Measurements from ENCODE around the gene NEDD4L.
A peak's percentile ranks its signal among the peaks of the same experiment; 100 is the strongest.

NEDD4L gene

DNA sequence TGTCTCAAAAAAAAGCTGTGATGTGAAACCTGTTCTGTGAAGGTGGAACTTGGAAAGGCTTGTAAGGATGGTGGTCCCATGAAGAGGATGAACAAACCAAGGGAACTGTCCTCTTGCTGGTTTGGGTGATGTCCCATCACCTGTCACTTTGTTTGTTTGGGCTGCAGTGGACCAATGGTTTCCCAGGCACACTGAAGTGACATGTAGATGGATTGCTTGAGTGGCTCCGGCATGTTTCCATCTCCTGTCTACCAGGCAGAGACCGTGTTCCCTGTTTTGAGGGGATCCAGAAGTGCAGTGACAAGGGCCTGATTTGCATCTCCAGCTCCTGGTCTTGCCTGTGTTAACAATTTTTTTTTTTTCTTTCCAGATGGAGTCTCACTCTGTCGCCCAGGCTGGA, 8.9 kb downstream of the NEDD4L start:
- Histone ChIP-seq H3K79me2 (ENCODE audit: control insufficient read depth, insufficient read depth, low read length, unreplicated experiment) (peaks cover 8% of the 10 kb centered on the region), H2AFZ (ENCODE audit: low read length, unreplicated experiment) (no peak overlapping the region), H3K27ac (ENCODE audit: low read depth, low read length) (no peak overlapping the region), H3K36me3 (ENCODE audit: insufficient read depth, low read length) (no peaks in the 10 kb centered on the region), H3K4me1 (ENCODE audit: control insufficient read depth, insufficient read depth, low read length, unreplicated experiment) (peaks cover 16% of the 10 kb centered on the region), H3K27me3 (ENCODE audit: insufficient read depth, low read length) (no peaks in the 10 kb centered on the region), H3K4me3 (ENCODE audit: low read depth, low read length) (no peak overlapping the region)

- Histone ChIP-seq H3K27ac (ENCODE audit: low read depth, low read length) (peak overlapping the region; percentile 36), H3K4me3 (ENCODE audit: low read depth, low read length) (peak overlapping the region; percentile 1; the same call in 1 of the 2 replicates), H3K36me3 (ENCODE audit: insufficient read depth, low read length) (no peaks in the 10 kb centered on the region), H3K27me3 (ENCODE audit: insufficient read depth, low read length) (no peaks in the 10 kb centered on the region), H3K79me2 (ENCODE audit: control insufficient read depth, insufficient read depth, low read length, unreplicated experiment) (peaks cover under 1% of the 10 kb centered on the region), H3K4me1 (ENCODE audit: control insufficient read depth, insufficient read depth, low read length, unreplicated experiment) (peaks cover 22% of the 10 kb centered on the region), H2AFZ (ENCODE audit: low read length, unreplicated experiment) (no peak overlapping the region)
Measured at GRCh38 chr18:58054041-58054781, 10.2 kb downstream of the NEDD4L start.

DNA sequence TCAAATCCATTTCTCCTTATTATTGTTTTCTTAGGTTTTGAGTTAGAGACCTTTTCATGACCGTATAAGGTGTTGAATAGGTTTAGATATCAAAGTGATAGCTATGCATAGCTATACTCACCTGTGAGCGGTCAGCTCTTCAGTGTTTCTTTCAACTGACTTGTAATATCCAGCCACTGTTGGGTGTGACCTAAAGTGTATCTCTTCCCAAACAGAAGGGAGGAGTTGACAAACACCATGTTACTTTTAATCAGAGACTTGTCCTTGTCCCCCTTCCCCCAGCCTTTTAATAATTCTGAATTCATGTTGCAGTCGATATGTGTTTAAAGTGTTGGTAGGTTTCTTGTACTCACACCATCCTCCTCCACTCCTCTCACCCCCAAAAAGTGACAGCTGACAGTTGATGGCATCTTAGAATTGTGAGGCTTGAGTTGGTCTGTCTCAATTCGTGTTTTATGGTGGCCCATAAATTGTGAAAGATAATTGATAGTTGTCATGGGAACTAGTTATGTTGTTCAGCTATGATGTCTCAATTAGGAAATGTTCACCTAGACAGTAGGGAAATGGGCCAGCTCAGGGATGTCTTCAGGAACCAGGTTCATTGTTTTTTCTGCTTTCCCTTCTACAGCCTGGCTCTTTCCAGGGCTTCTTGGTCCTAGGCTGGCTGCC, 12.0 kb downstream of the NEDD4L start:
- Histone ChIP-seq H3K36me3 (ENCODE audit: insufficient read depth, low read length) (no peaks in the 10 kb centered on the region), H3K27ac (ENCODE audit: low read depth, low read length) (no peak overlapping the region), H3K27me3 (ENCODE audit: insufficient read depth, low read length) (no peaks in the 10 kb centered on the region), H2AFZ (ENCODE audit: low read length, unreplicated experiment) (no peak overlapping the region), H3K4me1 (ENCODE audit: control insufficient read depth, insufficient read depth, low read length, unreplicated experiment) (peaks cover 23% of the 10 kb centered on the region), H3K79me2 (ENCODE audit: control insufficient read depth, insufficient read depth, low read length, unreplicated experiment) (no peaks in the 10 kb centered on the region), H3K4me3 (ENCODE audit: low read depth, low read length) (no peak overlapping the region)

DNA sequence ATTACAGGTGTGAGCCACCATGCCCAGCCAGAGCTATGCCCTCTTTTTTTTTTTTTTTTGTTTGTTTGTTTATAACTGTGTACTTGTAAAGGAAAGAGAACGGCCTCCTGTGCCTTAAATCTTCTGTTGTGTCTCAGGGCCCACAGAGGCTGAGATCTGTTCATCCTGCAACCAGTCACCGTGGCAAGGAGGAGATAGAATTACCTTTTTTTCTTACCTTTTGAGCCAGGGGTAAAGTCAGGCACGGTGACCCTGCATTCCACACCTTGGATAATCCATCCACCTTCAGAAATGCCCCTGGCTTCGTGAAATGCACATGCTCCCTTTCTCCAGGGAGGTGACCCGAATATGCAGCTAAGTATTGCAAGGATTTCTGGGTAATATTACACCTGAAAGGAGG, 12.8 kb downstream of the NEDD4L start:
- H3K27me3 ChIP-seq (ENCODE audit: insufficient read depth, low read length): no peaks in the 10 kb centered on the region
- no peaks in the 10 kb centered on the region for H3K79me2 ChIP-seq (ENCODE audit: control insufficient read depth, insufficient read depth, low read length, unreplicated experiment)
- no peak overlapping the region for H3K4me3 ChIP-seq (ENCODE audit: low read depth, low read length)
- H3K36me3 ChIP-seq (ENCODE audit: insufficient read depth, low read length): no peaks in the 10 kb centered on the region
- no peak overlapping the region for H3K27ac ChIP-seq (ENCODE audit: low read depth, low read length)
- peaks cover 19% of the 10 kb centered on the region for H3K4me1 ChIP-seq (ENCODE audit: control insufficient read depth, insufficient read depth, low read length, unreplicated experiment)
- H2AFZ ChIP-seq (ENCODE audit: low read length, unreplicated experiment): no peak overlapping the region

DNA sequence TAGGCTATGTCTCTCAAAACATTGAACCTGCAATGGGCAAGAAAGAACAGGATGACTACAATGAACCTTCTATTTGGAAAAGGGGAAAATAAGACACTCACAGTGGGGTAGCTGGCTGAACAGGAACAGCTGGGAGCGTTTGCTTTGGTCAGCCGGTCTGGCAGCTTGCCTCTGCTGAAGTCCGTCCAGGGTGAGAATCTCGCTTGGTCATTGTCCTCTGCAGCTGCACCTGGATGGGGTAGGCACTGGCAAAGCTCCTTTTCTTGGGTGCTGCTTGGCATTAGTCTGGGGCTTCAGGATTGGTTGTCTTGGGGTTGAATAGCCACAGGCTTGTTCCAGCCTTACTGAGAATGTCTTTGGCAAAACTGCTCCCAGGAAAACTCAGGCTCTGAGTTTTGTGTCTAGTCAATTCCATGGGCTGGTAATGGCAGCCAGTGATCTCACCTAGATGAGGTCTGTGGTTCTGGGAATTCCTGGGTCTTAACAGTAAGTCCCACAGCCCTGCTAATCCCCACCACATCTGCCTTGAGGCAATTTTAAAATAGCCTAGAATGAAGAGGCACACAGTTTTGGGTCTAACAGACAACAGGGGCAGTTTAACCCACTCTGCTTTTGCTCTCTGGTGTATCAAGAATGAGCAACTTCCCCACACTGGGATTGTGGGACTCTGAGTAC, 13.4 kb downstream of the NEDD4L start:
- Histone ChIP-seq H3K79me2 (ENCODE audit: control insufficient read depth, insufficient read depth, low read length, unreplicated experiment) (no peaks in the 10 kb centered on the region), H2AFZ (ENCODE audit: low read length, unreplicated experiment) (no peak overlapping the region), H3K4me1 (ENCODE audit: control insufficient read depth, insufficient read depth, low read length, unreplicated experiment) (peaks cover 19% of the 10 kb centered on the region), H3K4me3 (ENCODE audit: low read depth, low read length) (no peak overlapping the region), H3K27me3 (ENCODE audit: insufficient read depth, low read length) (no peaks in the 10 kb centered on the region), H3K27ac (ENCODE audit: low read depth, low read length) (no peak overlapping the region), H3K36me3 (ENCODE audit: insufficient read depth, low read length) (no peaks in the 10 kb centered on the region)

- Histone ChIP-seq H3K4me1 (ENCODE audit: control insufficient read depth, insufficient read depth, low read length, unreplicated experiment) (peaks cover 18% of the 10 kb centered on the region), H3K27me3 (ENCODE audit: insufficient read depth, low read length) (no peaks in the 10 kb centered on the region), H3K36me3 (ENCODE audit: insufficient read depth, low read length) (no peaks in the 10 kb centered on the region), H3K4me3 (ENCODE audit: low read depth, low read length) (no peak overlapping the region), H3K27ac (ENCODE audit: low read depth, low read length) (no peak overlapping the region), H2AFZ (ENCODE audit: low read length, unreplicated experiment) (no peak overlapping the region), H3K79me2 (ENCODE audit: control insufficient read depth, insufficient read depth, low read length, unreplicated experiment) (no peaks in the 10 kb centered on the region)
Measured at GRCh38 chr18:58058720-58059119, 14.7 kb downstream of the NEDD4L start.

DNA sequence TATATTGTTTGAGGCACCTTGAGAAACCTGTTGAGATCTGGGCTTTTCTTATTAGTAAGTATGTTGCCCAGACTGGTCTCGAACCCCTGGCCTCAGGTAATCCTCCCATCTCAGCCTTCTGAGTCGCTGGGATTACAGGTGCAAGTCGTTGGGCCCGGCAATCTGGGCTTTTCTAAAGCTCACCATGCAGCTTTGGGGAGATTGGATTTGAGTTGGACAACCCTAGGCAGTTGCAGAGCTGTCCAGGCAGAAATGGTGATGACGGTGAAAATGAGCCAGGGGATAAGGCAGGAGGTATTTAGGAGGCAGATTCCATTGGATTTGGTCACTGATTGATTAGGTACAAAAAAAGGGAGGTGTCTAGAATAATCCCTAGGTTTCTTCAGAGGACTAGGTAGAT, 16.2 kb downstream of the NEDD4L start:
- Histone ChIP-seq H3K79me2 (ENCODE audit: control insufficient read depth, insufficient read depth, low read length, unreplicated experiment) (no peaks in the 10 kb centered on the region), H3K27me3 (ENCODE audit: insufficient read depth, low read length) (no peaks in the 10 kb centered on the region), H2AFZ (ENCODE audit: low read length, unreplicated experiment) (no peak overlapping the region), H3K36me3 (ENCODE audit: insufficient read depth, low read length) (no peaks in the 10 kb centered on the region), H3K27ac (ENCODE audit: low read depth, low read length) (no peak overlapping the region), H3K4me3 (ENCODE audit: low read depth, low read length) (no peak overlapping the region), H3K4me1 (ENCODE audit: control insufficient read depth, insufficient read depth, low read length, unreplicated experiment) (peaks cover 7% of the 10 kb centered on the region)

DNA sequence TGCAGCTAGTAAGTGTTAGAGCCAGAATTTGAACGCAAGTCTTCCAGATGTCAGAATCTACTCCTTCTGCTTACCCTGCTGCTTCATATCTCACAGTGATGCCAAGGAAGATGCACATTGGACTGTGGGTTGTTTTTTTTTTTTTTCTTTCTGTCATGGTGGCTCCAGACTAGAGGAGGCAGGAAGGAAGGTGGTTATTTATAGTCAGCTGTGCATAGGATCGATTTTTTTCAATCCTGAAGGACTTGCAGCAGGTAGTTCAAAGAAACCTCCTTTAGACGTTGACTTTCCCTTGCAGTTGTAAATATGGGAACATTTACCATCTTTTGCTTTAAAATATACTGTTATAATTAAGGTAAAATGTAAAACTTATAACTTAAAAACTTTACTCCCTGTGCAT, 17.3 kb downstream of the NEDD4L start:
- H3K79me2 ChIP-seq (ENCODE audit: control insufficient read depth, insufficient read depth, low read length, unreplicated experiment): no peaks in the 10 kb centered on the region
- peaks cover 7% of the 10 kb centered on the region for H3K4me1 ChIP-seq (ENCODE audit: control insufficient read depth, insufficient read depth, low read length, unreplicated experiment)
- no peak overlapping the region for H3K4me3 ChIP-seq (ENCODE audit: low read depth, low read length)
- no peak overlapping the region for H3K27ac ChIP-seq (ENCODE audit: low read depth, low read length)
- H2AFZ ChIP-seq (ENCODE audit: low read length, unreplicated experiment): no peak overlapping the region
- H3K36me3 ChIP-seq (ENCODE audit: insufficient read depth, low read length): no peaks in the 10 kb centered on the region
- H3K27me3 ChIP-seq (ENCODE audit: insufficient read depth, low read length): no peaks in the 10 kb centered on the region

GRCh38 chr18:58064406-58064998, 20.5 kb downstream of the NEDD4L start:
- Histone ChIP-seq H3K4me1 (ENCODE audit: control insufficient read depth, insufficient read depth, low read length, unreplicated experiment) (no peaks in the 10 kb centered on the region), H2AFZ (ENCODE audit: low read length, unreplicated experiment) (no peak overlapping the region), H3K36me3 (ENCODE audit: insufficient read depth, low read length) (no peaks in the 10 kb centered on the region), H3K79me2 (ENCODE audit: control insufficient read depth, insufficient read depth, low read length, unreplicated experiment) (no peaks in the 10 kb centered on the region), H3K27me3 (ENCODE audit: insufficient read depth, low read length) (no peaks in the 10 kb centered on the region), H3K4me3 (ENCODE audit: low read depth, low read length) (no peak overlapping the region), H3K27ac (ENCODE audit: low read depth, low read length) (no peak overlapping the region)

DNA sequence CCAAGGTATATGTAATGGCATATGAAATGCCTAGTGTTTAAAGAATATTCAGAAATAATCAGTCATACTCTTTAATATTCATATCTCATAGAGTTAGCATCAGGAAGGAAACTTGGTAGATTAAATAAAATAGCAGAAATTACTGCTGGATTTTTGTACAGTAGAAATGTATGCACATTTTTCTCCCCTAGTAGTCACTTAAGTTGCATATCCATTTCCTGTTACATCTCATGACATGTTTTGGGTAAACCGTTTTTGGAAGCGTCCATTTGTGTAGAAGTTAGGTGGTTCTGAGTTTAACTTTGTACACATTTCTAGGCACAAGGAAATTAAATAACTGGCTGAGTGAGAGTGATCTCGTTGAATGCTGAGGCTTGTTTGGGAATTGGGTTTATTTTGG, 21.9 kb downstream of the NEDD4L start:
- no peaks in the 10 kb centered on the region for H3K27me3 ChIP-seq (ENCODE audit: insufficient read depth, low read length)
- no peaks in the 10 kb centered on the region for H3K79me2 ChIP-seq (ENCODE audit: control insufficient read depth, insufficient read depth, low read length, unreplicated experiment)
- no peak overlapping the region for H3K27ac ChIP-seq (ENCODE audit: low read depth, low read length)

More for the DNA sequence above, 21.9 kb downstream of the NEDD4L start:
- Histone ChIP-seq H2AFZ (ENCODE audit: low read length, unreplicated experiment) (no peak overlapping the region), H3K4me3 (ENCODE audit: low read depth, low read length) (no peak overlapping the region), H3K36me3 (ENCODE audit: insufficient read depth, low read length) (no peaks in the 10 kb centered on the region), H3K4me1 (ENCODE audit: control insufficient read depth, insufficient read depth, low read length, unreplicated experiment) (no peaks in the 10 kb centered on the region)
